PFSK-1 (cell line): ENCODE measurements around the gene PHOSPHO2.

Source experiments
- POLR2AphosphoS5 ChIP-seq: IDR thresholded peaks from 2 replicates; pipeline ENCODE4 v1.6.1; 2012; ENCODE audit warnings: low read depth, mild to moderate bottlenecking, control low read depth, low read length, moderate library complexity
- TAF1 ChIP-seq: IDR thresholded peaks from 2 replicates; pipeline ENCODE4 v1.6.1; 2012; ENCODE audit warnings: low read length, control low read depth, borderline replicate concordance; ENCODE audit not compliant: insufficient read depth

GRCh38 chr2:169683054-169683424 is 11.2 kb upstream of the PHOSPHO2 start:
- TF ChIP-seq POLR2AphosphoS5 (no peak), TAF1 (no peak)
